ENCODE measurements around the gene LRRTM2. TPM values are rescaled to one million over a fixed set of nuclear protein-coding genes. Genes with fewer than 3 reads are reported as not detected.

LRRTM2 gene
- total and polyA plus RNA-seq, 7 donors: 0.16 to 1.1 (median 0.32) TPM; not detected in 2

DNA sequence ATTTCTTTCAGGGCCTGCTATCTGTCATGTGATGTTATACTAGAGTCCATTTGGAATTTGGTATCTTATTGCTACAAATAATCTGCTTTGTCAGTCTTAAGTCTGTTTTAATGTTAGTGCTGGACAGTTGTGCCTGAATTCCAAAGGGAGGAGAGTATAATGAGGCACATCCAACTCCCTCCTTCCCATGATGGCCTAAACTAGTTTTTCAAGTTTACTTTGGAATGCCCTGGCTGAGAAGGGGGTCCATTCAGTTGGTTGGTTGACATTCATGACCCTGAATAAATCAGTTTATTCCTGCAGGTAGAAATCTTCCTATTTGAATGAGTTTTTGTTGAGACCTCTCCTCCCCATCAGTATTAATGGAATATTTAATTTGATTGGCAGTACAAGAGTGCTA lies 9.4 kb upstream of the LRRTM2 start:
- peaks cover 0 to 6% (median 2%) of the 10 kb centered on the region in 4 donors for H3K4me1 ChIP-seq
- peaks cover 3 to 30% (median 16%) of the 10 kb centered on the region in 4 donors for H3K36me3 ChIP-seq
- H3K27ac ChIP-seq: no peak overlapping the region
- H3K27me3 ChIP-seq: no peaks in the 10 kb centered on the region
- no peak for DNase-seq
- H3K4me3 ChIP-seq: no peak overlapping the region
- no peaks in the 10 kb centered on the region for H3K9me3 ChIP-seq
- no peak for TF ChIP-seq EP300 (IDR thresholded peaks at IDR 0.05)
- TF ChIP-seq POLR2AphosphoS5 (IDR thresholded peaks at IDR 0.05): no peak
- TF ChIP-seq POLR2A (IDR thresholded peaks at IDR 0.05): no peak
- TF ChIP-seq, protein P1, sequence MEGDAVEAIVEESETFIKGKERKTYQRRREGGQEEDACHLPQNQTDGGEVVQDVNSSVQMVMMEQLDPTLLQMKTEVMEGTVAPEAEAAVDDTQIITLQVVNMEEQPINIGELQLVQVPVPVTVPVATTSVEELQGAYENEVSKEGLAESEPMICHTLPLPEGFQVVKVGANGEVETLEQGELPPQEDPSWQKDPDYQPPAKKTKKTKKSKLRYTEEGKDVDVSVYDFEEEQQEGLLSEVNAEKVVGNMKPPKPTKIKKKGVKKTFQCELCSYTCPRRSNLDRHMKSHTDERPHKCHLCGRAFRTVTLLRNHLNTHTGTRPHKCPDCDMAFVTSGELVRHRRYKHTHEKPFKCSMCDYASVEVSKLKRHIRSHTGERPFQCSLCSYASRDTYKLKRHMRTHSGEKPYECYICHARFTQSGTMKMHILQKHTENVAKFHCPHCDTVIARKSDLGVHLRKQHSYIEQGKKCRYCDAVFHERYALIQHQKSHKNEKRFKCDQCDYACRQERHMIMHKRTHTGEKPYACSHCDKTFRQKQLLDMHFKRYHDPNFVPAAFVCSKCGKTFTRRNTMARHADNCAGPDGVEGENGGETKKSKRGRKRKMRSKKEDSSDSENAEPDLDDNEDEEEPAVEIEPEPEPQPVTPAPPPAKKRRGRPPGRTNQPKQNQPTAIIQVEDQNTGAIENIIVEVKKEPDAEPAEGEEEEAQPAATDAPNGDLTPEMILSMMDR (IDR thresholded peaks at IDR 0.05): no peak
- intact Hi-C loops (cut with DNase I): no loop called here

DNA sequence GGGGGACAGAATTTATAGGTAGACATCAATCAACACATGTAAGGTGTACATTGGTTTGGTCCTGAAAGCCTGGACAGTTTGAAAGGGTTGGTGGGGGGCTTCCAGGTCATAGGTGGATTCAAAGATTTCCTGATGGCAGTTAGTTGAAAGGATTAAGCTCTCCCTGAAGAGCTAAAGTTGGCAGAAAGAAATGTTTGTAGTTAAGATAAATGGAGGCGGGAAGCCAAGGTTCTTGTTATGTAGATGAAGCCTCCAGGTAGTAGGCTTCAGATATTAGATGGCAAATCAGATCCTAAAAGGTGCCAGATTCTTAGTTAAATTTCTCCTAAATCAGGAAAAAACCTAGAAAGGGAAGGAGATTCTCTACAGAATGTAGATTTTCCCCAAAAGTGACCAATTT lies 9.0 kb upstream of the LRRTM2 start:
- Histone ChIP-seq H3K36me3 (peaks cover 2 to 25% (median 11%) of the 10 kb centered on the region in 4 donors), H3K27me3 (no peaks in the 10 kb centered on the region), H3K4me3 (no peak overlapping the region), H3K4me1 (peaks cover 0 to 6% (median 2%) of the 10 kb centered on the region in 4 donors), H3K27ac (no peak overlapping the region), H3K9me3 (no peaks in the 10 kb centered on the region)
- TF ChIP-seq POLR2A (IDR thresholded peaks at IDR 0.05): no peak
- no peak for TF ChIP-seq EP300 (IDR thresholded peaks at IDR 0.05)
- TF ChIP-seq, protein P1 (IDR thresholded peaks at IDR 0.05): no peak
- 96 to 97% methylated on average over 1 of the region's 1 CpG for WGBS, 2 donors
- intact Hi-C loops (cut with DNase I): no loop called here
- no peak for DNase-seq

DNA sequence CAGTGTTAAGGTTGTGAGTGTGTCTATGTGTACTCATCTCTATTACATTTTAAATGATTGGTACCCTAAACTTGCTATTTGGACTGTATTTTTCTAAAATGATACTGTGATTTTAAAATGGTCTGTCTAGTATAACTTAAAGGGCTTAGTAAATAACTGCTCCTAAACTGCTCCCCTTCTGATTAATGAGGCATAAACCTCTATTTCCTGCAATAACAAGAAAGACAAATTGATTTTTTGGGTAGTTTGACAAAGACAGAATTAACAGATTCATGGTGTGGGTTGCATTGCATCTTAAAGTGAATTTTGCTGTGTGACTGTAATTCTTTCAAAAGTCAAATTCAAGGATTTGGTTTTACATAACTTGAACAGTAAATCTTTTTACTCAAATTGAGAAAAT lies 8.1 kb upstream of the LRRTM2 start:
- Histone ChIP-seq H3K27ac (no peak overlapping the region), H3K4me1 (peaks cover 0 to 13% (median 8%) of the 10 kb centered on the region in 4 donors), H3K27me3 (no peaks in the 10 kb centered on the region), H3K9me3 (no peaks in the 10 kb centered on the region), H3K36me3 (peaks cover 0 to 16% (median 9%) of the 10 kb centered on the region in 4 donors), H3K4me3 (no peak overlapping the region)
- TF ChIP-seq, protein P1 (IDR thresholded peaks at IDR 0.05): no peak
- TF ChIP-seq EP300 (IDR thresholded peaks at IDR 0.05): no peak
- intact Hi-C loops (cut with DNase I): no loop called here
- no peak for DNase-seq

DNA sequence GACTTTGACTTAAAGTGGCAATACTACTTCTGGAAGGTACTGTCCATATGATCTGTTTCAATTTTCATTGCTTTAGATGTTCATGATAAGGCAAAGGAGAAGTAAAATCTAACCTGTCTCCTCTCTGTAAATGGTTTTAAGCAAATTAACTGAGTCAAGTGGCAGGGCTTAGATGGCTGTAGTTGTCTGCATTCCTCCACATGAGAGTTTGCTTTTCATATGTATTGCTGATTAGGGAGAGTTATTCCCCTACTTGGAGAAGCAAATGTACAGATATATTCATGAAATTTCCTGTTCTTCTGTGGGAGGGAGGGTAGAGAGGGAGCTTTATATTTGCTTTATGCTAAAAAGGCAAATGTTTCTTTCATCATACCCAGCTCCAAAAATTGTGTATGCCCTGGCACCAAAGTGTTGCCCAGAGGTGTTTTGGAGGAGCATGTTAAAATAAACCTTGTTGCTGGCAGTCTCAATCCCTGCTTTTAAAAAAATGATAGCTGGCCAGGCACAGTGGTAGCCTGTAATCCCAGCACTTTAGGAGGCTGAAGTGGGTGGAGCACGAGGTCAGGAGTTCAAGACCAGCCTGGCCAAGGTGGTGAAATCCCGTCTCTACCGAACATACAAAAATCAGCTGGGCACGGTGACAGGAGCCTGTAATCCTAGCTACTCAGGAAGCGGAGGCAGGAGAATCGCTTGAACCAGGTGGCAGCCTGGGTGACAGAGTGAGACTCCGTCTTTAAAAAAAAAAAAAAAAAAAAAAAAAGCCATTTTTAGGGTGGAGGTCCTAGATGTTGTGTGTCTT lies 3.5 kb upstream of the LRRTM2 start:
- TF ChIP-seq POLR2A (IDR thresholded peaks at IDR 0.05) (no peak), EP300 (IDR thresholded peaks at IDR 0.05) (no peak), POLR2AphosphoS5 (IDR thresholded peaks at IDR 0.05) (no peak)
- TF ChIP-seq, protein P1 (IDR thresholded peaks at IDR 0.05): no peak
- Histone ChIP-seq H3K27me3 (no peaks in the 10 kb centered on the region), H3K4me1 (peaks cover 0 to 34% (median 25%) of the 10 kb centered on the region in 4 donors), H3K27ac (no peak overlapping the region), H3K4me3 (no peak overlapping the region), H3K36me3 (no peaks in the 10 kb centered on the region), H3K9me3 (no peaks in the 10 kb centered on the region)
- whole genome bisulfite sequencing, 2 donors: 90 to 92% methylated on average over 7 of the region's 7 CpGs
- intact Hi-C loops (cut with DNase I): no loop called here
- no peak for DNase-seq

DNA sequence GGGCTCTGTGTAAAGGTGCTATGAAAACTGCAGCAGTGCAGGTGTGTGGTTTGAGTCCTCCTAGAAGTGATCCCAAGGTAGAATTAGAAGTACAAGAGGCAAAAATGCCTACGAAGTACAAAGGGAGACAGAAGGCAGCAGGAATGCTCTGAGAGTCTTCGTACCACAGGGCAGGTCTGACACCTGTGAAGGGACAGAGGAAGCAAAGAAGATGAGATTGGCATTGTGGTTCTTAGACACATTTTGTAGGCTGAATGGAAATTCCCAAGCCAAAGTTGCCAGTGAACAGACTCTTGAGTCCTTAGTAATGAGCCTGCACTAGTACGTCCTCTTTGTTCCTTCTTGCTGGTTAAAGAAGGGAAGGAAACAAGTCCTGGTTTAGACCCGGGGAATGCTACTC lies 1.7 kb upstream of the LRRTM2 start:
- H3K27ac ChIP-seq: no peak overlapping the region
- intact Hi-C loops (cut with DNase I): no loop called here
- no peak for DNase-seq
- TF ChIP-seq EP300 (IDR thresholded peaks at IDR 0.05) (no peak), POLR2AphosphoS5 (IDR thresholded peaks at IDR 0.05) (no peak), POLR2A (IDR thresholded peaks at IDR 0.05) (no peak)
- TF ChIP-seq, protein P1 (IDR thresholded peaks at IDR 0.05): no peak
- H3K4me1 ChIP-seq: peaks cover 0 to 44% (median 32%) of the 10 kb centered on the region in 4 donors
- no peaks in the 10 kb centered on the region for H3K36me3 ChIP-seq
- 95 to 98% methylated on average over 4 of the region's 4 CpGs for WGBS, 2 donors
- no peaks in the 10 kb centered on the region for H3K9me3 ChIP-seq
- no peaks in the 10 kb centered on the region for H3K27me3 ChIP-seq
- no peak overlapping the region for H3K4me3 ChIP-seq

Data from sigmoid colon (tissue), 7 donors.